ENCODE measurements around the gene SULF2. TPM values are rescaled to one million over a fixed set of nuclear protein-coding genes. Genes with fewer than 3 reads are reported as not detected.

Gene SULF2
- total and polyA plus RNA-seq, 2 of the 4 experiments (the other 2 are of a cell fraction), result 0.54 to 0.77 TPM

- in situ Hi-C loops (cut with MboI; ENCODE audit: low sequenced_read_pairs) (no loop called here), dilution Hi-C loops (cut with HindIII; ENCODE audit: low sequenced_read_pairs, unreplicated experiment) (no loop called here), intact Hi-C loops (cut with micrococcal nuclease) (no loop called here)
- no peak for ATAC-seq (ENCODE audit: low read depth)
- Histone ChIP-seq H3K56ac (ENCODE audit: extremely low read depth, insufficient read depth, low read length) (no peak overlapping the region), H2BK5ac (ENCODE audit: low read depth, low read length, poor library complexity, severe bottlenecking) (no peak overlapping the region), H3K18ac (ENCODE audit: low read depth, low read length) (no peak overlapping the region), H3K9me3 (ENCODE audit: control insufficient read depth, insufficient read depth, low read length) (no peaks in the 10 kb centered on the region), H3K27me3 (ENCODE audit: control insufficient read depth, insufficient read depth, low read length) (no peaks in the 10 kb centered on the region), H4K8ac (ENCODE audit: low read depth in 2 of 2, low read length in 2 of 2) (no peak overlapping the region), H4K91ac (ENCODE audit: insufficient read depth, low read depth, low read length) (no peak overlapping the region), H2BK15ac (ENCODE audit: low read depth, low read length) (no peak overlapping the region), H4K20me1 (ENCODE audit: insufficient read depth, low read length) (no peaks in the 10 kb centered on the region), H2BK20ac (ENCODE audit: low read depth, low read length) (no peak overlapping the region), H2BK120ac (ENCODE audit: low read depth, low read length) (no peak overlapping the region), H3K4me2 (ENCODE audit: low read depth, low read length) (no peak overlapping the region), H3K9ac (ENCODE audit: low read depth, low read length) (no peak overlapping the region), H2AK5ac (ENCODE audit: low read depth, low read length) (no peak overlapping the region), H3K79me1 (ENCODE audit: low read depth in 1 of 2, low read length in 2 of 2) (peaks cover 1 to 6% of the 10 kb centered on the region in 2 experiments; a peak in 3 of 4 replicates), H3K23ac (ENCODE audit: low read depth, low read length) (no peak overlapping the region), H3K4me3 (ENCODE audit: insufficient read depth, low read depth, low read length) (no peak overlapping the region), H3K36me3 (ENCODE audit: control insufficient read depth, insufficient read depth, low read length) (peaks cover 17% of the 10 kb centered on the region), H2AK9ac (replicated peaks; ENCODE audit: low read depth, low read length, poor library complexity) (no peak overlapping the region), H3K4ac (ENCODE audit: low read depth, low read length) (no peak overlapping the region), H3K9me1 (ENCODE audit: insufficient read depth, low read length) (no peaks in the 10 kb centered on the region), H4K5ac (ENCODE audit: low read depth, low read length) (no peak overlapping the region), H2AFZ (replicated peaks; ENCODE audit: low read length, poor library complexity) (no peak overlapping the region), H3K4me1 (ENCODE audit: control insufficient read depth, insufficient read depth, low read length) (0 out of 2 replicates have a peak, but pooled peaks cover 2% of the 10 kb centered on the region), H3K14ac (replicated peaks; ENCODE audit: low read depth, low read length) (no peak overlapping the region), H3K27ac (ENCODE audit: insufficient read depth, low read length) (no peak overlapping the region)
- DNase-seq, result no peak
- TF ChIP-seq CTCF (conservative IDR thresholded peaks at IDR 0.05; ENCODE audit: low read depth, low read length) (no peak), RAD21 (IDR thresholded peaks at IDR 0.05; ENCODE audit: low read length) (no peak), FOS (IDR thresholded peaks at IDR 0.05; ENCODE audit: low read depth, low read length) (no peak), USF2 (IDR thresholded peaks at IDR 0.05; ENCODE audit: low read depth, low read length) (no peak), SMC3 (IDR thresholded peaks at IDR 0.05; ENCODE audit: low read depth, low read length) (no peak), MXI1 (IDR thresholded peaks at IDR 0.05; ENCODE audit: borderline replicate concordance, low read depth, low read length) (no peak), CEBPB (IDR thresholded peaks at IDR 0.05; ENCODE audit: low read depth, low read length) (no peak), ELK1 (IDR thresholded peaks at IDR 0.05; ENCODE audit: borderline replicate concordance, low read depth, low read length) (no peak), BHLHE40 (IDR thresholded peaks at IDR 0.05; ENCODE audit: low read depth, low read length) (no peak), RFX5 (IDR thresholded peaks at IDR 0.05; ENCODE audit: low read depth, low read length) (no peak), MAZ (IDR thresholded peaks at IDR 0.05; ENCODE audit: borderline replicate concordance, low read depth, low read length) (no peak), MAFK (IDR thresholded peaks at IDR 0.05; ENCODE audit: low read depth, low read length) (no peak), NFE2L2 (IDR thresholded peaks at IDR 0.05; ENCODE audit: low read depth, low read length) (no peak), RCOR1 (IDR thresholded peaks at IDR 0.05; ENCODE audit: insufficient replicate concordance, low read length) (no peak), CHD1 (IDR thresholded peaks at IDR 0.05; ENCODE audit: low read depth, low read length) (no peak), POLR2A (IDR thresholded peaks at IDR 0.05; ENCODE audit: low read depth, low read length) (no peak)
- POLR2A ChIA-PET (ENCODE audit: unreplicated experiment), result interaction anchor here (0.6 kb wide), 1 partner anchor 129 kb away, joined by 3 read pairs; no protein-coding TSS in a partner anchor
- BruUV-seq (replicated peaks), result no TSS peak
- CTCF ChIA-PET, result no interaction called here
Observed at GRCh38 chr20:47631078-47631477, 154.2 kb downstream of the SULF2 start.

Data from IMR-90 (cell line).